Tibial artery (tissue), 4 donors: ENCODE results near the gene BHLHE23.
A peak's percentile ranks its signal among the peaks of the same experiment; 100 is the strongest.
"Not testable (repeated sequence)": the region's sequence is repeated elsewhere in the genome, so short reads cannot be mapped to it uniquely, and the experiment has no call there.

Experiments used
- DNase-seq, 2 donors: peaks; one replicate each; pipeline ENCODE4 v3.0.0-alpha.2; 2019
- H3K27ac ChIP-seq, 2 donors: fragments of 200-600 bp; sonication (generic) in 1 of 2; 1 replicate in 1 of 2; 2 replicates in 1 of 2; pipeline ENCODE4 v1.5.1; 2018 to 2019; ENCODE audit warnings: mild to moderate bottlenecking in 1 of 2
- H3K27me3 ChIP-seq, 2 donors: fragments of 200-600 bp; sonication (generic) in 1 of 2; one replicate each; pipeline versions ENCODE4 v1.5.1 to v1.6.0; 2016 to 2019
- H3K36me3 ChIP-seq, 3 donors: fragments of 200-600 bp; sonication (generic) in 2 of 3; one replicate each; pipeline ENCODE4 v1.5.1; 2016 to 2019; ENCODE audit warnings: mild to moderate bottlenecking in 2 of 3
- H3K4me1 ChIP-seq, 4 donors: fragments of 200-600 bp; sonication (generic) in 2 of 4; 1 replicate in 3 of 4; 2 replicates in 1 of 4; pipeline ENCODE4 v1.5.1; 2016 to 2019
- H3K4me3 ChIP-seq, 2 donors: fragments of 200-600 bp; sonication (generic) in 1 of 2; 1 replicate in 1 of 2; 2 replicates in 1 of 2; pipeline ENCODE4 v1.5.1; 2018 to 2019; ENCODE audit warnings: mild to moderate bottlenecking in 2 of 2
- H3K9me3 ChIP-seq, 3 donors: fragments of 200-600 bp; sonication (generic) in 1 of 3; one replicate each; pipeline ENCODE4 v1.5.1; 2016 to 2019
- CTCF ChIP-seq, 2 experiments: fragments of 200-600 bp in 1 of 2; fragments of 450-650 bp in 1 of 2; IDR thresholded peaks; one replicate each; pipeline ENCODE4 v1.5.1; 2017 to 2019; ENCODE audit warnings: antibody characterized with exemption in 2 of 2, mild to moderate bottlenecking in 1 of 2, moderate library complexity in 1 of 2
- intact Hi-C: fragments of 100-400 bp; cut with DNase I; formaldehyde crosslinking; loops from one replicate; pipeline ENCODE4 v1.15.0; 2023; ENCODE audit warnings: low total_unique reads

BHLHE23 gene

GRCh38 chr20:63035603-63036185, 28.9 kb upstream of the BHLHE23 start:
- no peak overlapping the region for H3K27ac ChIP-seq
- intact Hi-C loops, result no loop called here
- peaks cover 0 to 9% (median 0%) of the 10 kb centered on the region in 4 donors for H3K4me1 ChIP-seq
- no peaks in the 10 kb centered on the region for H3K9me3 ChIP-seq
- H3K4me3 ChIP-seq, result no peak overlapping the region
- peaks cover 0 to 63% of the 10 kb centered on the region in 2 donors for H3K27me3 ChIP-seq
- DNase-seq, result peak in 1 of 2 donors; percentile 62
- no peak for TF ChIP-seq CTCF (IDR thresholded peaks at IDR 0.05)
- H3K36me3 ChIP-seq, result no peaks in the 10 kb centered on the region

DNA sequence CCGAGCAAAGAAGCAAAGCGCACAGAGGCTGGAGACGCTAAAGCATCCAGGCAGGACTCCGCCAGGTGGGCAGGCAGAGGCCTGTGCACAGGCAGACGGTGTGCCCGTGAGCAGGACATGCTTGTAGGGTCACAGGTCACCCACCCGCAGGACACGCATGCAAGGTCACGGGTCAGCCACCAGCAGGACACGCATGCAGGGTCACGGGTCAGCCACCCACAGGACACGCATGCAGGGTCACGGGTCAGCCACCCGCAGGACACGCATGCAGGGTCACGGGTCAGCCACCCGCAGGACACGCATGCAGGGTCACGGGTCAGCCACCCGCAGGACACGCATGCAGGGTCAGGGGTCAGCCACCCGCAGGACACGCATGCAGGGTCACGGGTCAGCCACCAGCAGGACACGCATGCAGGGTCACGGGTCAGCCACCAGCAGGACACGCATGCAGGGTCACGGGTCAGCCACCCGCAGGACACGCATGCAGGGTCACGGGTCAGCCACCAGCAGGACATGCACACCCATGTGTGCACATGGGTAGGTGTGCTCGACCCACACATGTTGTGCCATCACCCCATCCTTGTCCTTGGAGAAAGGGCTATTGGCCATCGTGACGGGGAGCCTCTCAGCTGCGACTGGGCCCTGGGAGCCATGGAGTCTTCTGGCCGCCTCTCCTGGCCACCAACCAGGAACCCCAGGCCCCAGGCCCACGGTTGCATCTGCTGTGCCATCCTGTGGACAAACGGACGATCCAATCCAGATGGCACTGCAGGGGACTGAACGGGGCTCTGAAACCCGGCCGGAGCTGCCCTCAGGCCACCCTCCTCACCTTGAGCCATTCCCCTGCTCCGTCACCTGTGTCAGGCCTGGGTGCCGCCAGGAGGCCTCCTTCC, 28.2 kb upstream of the BHLHE23 start:
- H3K27ac ChIP-seq, intact Hi-C loops, H3K36me3 ChIP-seq, H3K4me1 ChIP-seq, H3K4me3 ChIP-seq, H3K9me3 ChIP-seq: not testable (repeated sequence)
- peaks cover 0 to 71% of the 10 kb centered on the region in 2 donors for H3K27me3 ChIP-seq
- DNase-seq, result peak in 1 of 2 donors; percentile 61

DNA sequence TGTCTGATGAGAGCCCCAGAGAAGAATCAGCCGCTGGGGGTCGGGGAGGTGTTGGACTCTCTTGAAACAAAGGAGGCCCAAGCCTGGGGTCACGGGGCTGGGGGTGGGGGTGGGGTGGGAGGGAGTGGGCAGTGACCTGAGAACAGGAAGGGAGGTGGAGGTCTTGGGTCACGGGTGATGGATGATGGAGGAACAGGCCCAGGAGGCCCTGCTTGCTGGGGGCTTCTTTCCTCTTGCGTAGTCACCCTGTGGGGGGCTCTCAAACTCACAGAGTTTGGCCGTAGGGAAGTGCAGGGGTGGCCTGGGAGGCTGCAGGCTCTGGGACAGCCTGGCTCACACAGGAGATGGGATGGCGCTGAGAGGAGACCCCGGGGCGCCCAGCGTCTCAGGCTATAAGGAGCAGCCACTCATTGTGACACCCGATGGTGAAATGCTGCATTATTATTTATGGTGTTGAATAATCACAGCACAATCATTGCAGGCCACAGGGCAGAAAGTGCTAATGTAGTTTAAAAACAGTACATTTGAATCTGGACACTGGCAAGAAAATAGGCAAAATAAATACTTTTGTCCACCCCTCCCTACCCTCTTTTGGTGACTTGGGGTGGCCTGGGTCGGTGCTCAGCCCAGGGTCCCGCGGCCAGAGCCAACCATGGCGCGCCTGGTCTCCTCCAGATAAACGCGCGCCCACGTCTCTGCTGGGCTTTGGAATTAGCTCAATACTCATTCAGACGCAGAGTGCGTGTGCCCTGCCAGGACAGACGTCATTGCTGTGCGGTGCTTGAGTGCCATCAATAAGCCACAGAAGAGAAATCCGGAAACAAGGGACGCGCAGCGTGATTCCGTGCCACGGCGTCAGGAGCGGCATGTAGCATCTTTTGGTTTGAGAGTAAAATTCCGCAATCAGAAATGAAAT, 27.3 kb upstream of the BHLHE23 start:
- intact Hi-C loops, result no loop called here
- no peak overlapping the region for H3K4me3 ChIP-seq
- peaks cover 0 to 9% (median 0%) of the 10 kb centered on the region in 4 donors for H3K4me1 ChIP-seq
- no peaks in the 10 kb centered on the region for H3K36me3 ChIP-seq
- peak in 1 of 2 donors; percentile 44 for DNase-seq
- TF ChIP-seq CTCF (IDR thresholded peaks at IDR 0.05), result no peak
- H3K27me3 ChIP-seq, result peaks cover 0 to 79% of the 10 kb centered on the region in 2 donors
- no peaks in the 10 kb centered on the region for H3K9me3 ChIP-seq
- no peak overlapping the region for H3K27ac ChIP-seq

DNA sequence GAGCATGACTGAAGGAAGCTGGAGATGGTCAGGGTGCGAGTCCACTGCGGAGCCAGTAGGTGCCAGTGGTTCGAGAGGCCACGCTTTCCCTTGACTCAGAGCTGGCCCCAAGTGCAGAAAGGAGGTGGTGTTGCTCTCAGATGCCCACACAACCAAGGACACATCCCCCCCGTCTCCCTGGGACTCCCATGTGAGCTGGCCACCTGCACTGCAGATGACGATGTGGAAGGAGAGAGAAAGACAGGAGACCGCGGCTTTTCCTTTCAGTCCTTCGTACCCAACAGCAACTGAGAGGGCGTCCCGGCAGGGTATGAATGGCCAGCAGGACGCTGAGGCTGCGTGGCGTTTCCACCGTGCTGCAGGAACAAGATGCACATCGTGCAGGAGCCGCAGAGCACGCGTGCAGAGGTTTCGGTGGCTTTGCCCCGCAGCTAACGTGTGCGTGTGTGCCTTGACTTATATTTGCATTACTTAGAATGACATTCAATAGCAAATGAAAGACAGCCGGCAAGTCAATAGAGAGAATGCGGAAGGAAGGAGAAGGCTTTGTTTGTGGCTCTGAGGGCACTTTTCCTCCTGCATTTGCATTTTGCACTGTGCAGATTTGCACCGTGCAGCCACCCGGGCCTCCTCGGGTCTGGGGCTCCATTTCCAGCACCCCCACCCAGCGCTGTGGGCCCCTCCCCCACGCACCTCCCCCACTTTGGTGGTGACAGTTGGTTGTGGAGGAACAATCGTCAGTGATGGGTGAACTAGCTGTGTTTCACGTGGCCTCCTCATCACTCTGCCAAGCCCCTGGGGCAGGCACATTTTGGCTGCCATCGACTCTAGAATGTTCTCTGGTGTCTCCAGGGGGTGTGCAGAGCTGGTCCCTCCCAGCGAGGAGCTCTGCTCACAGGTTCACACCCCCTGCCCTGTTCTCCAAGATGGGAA, 26.4 kb upstream of the BHLHE23 start:
- TF ChIP-seq CTCF (IDR thresholded peaks at IDR 0.05), result no peak
- DNase-seq, result peak in 1 of 2 donors; percentile 50
- intact Hi-C loops, result no loop called here
- peaks cover 0 to 9% (median 0%) of the 10 kb centered on the region in 4 donors for H3K4me1 ChIP-seq
- H3K27me3 ChIP-seq, result peaks cover 0 to 83% of the 10 kb centered on the region in 2 donors
- no peaks in the 10 kb centered on the region for H3K36me3 ChIP-seq
- no peaks in the 10 kb centered on the region for H3K9me3 ChIP-seq
- H3K27ac ChIP-seq, result no peak overlapping the region
- no peak overlapping the region for H3K4me3 ChIP-seq

- Histone ChIP-seq H3K4me3 (no peak overlapping the region), H3K36me3 (no peaks in the 10 kb centered on the region), H3K27me3 (peaks cover 0 to 88% of the 10 kb centered on the region in 2 donors), H3K4me1 (peaks cover 0 to 9% (median 0%) of the 10 kb centered on the region in 4 donors), H3K9me3 (no peaks in the 10 kb centered on the region), H3K27ac (no peak overlapping the region)
- intact Hi-C loops, result no loop called here
- no peak for TF ChIP-seq CTCF (IDR thresholded peaks at IDR 0.05)
- DNase-seq, result no peak
Observed at GRCh38 chr20:63032026-63032800, 25.4 kb upstream of the BHLHE23 start.
